K562 (cell line): ENCODE measurements around the gene CPT1B. TPM values are rescaled to one million over a fixed set of nuclear protein-coding genes. Genes with fewer than 3 reads are reported as not detected.

Experiments used
- ARID1B ChIP-seq: fragments of 450-650 bp; IDR thresholded peaks from 2 replicates; pipeline ENCODE4 v1.6.1; 2016; ENCODE audit warnings: antibody characterized with exemption, mild to moderate bottlenecking, inconsistent platforms
- ATF7 ChIP-seq: fragments of 450-650 bp; IDR thresholded peaks from 2 replicates; pipeline ENCODE4 v1.7.1; 2014; ENCODE audit warnings: mild to moderate bottlenecking, moderate library complexity
- BDP1 ChIP-seq: IDR thresholded peaks from 3 replicates; pipeline ENCODE4 v1.6.1; 2011; ENCODE audit not compliant: insufficient read length, insufficient read depth
- CBX1 ChIP-seq: sonication (generic); IDR thresholded peaks from 2 replicates; pipeline ENCODE4 v1.6.1; 2016; ENCODE audit warnings: antibody characterized with exemption, low read depth, mild to moderate bottlenecking
- CREB5 ChIP-seq: fragments of 250-450 bp; sonication (Bioruptor Pico); IDR thresholded peaks from 2 replicates; pipeline ENCODE4 v1.5.0; 2020; ENCODE audit warnings: mild to moderate bottlenecking
- FOXA3 ChIP-seq, 2 experiments: fragments of 450-650 bp in 1 of 2; sonication (generic) in 1 of 2; formaldehyde crosslinking; IDR thresholded peaks in 1 of 2; conservative IDR thresholded peaks in 1 of 2; 2 replicates each; pipeline versions ENCODE4 v1.4.0 to v1.8.0; 2020 to 2022; ENCODE audit warnings: mild to moderate bottlenecking in 2 of 2, missing genetic modification reagents in 1 of 2
- HMBOX1 ChIP-seq: sonication (generic); IDR thresholded peaks from 2 replicates; pipeline ENCODE4 v1.6.1; 2016
- MTA2 ChIP-seq: fragments of 450-650 bp; IDR thresholded peaks from 2 replicates; pipeline ENCODE4 v1.6.1; 2016; ENCODE audit warnings: low read depth
- MYC ChIP-seq, 2 experiments: fragments of 250-450 bp in 1 of 2; sonication (Bioruptor Pico) in 1 of 2; IDR thresholded peaks; 2 replicates each; pipeline versions ENCODE4 v1.5.1 to v1.6.1; 2012 to 2021; ENCODE audit warnings: low read depth in 2 of 2, borderline replicate concordance in 1 of 2, improper control_type of control experiment in 1 of 2, low read length in 1 of 2, mild to moderate bottlenecking in 1 of 2, moderate library complexity in 1 of 2
- NFE2 ChIP-seq: IDR thresholded peaks from 2 replicates; pipeline ENCODE4 v1.6.1; 2014; ENCODE audit warnings: antibody characterized with exemption, low read depth
- NONO ChIP-seq, 2 experiments: fragments of 200-400 bp in 1 of 2; fragments of 450-650 bp in 1 of 2; formaldehyde crosslinking in 1 of 2; IDR thresholded peaks; 2 replicates each; pipeline ENCODE4 v1.6.1; 2017; ENCODE audit warnings: low read depth in 2 of 2, mild to moderate bottlenecking in 2 of 2, moderate library complexity in 2 of 2, low read length in 1 of 2
- NR4A1 ChIP-seq, 2 experiments: fragments of 250-450 bp in 1 of 2; fragments of 450-650 bp in 1 of 2; sonication (Bioruptor Pico) in 1 of 2; IDR thresholded peaks; 2 replicates each; pipeline versions ENCODE4 v1.4.0 to v1.6.1; 2016 to 2020; ENCODE audit warnings: mild to moderate bottlenecking in 2 of 2, missing compliant biosample characterization in 1 of 2, missing genetic modification characterization in 1 of 2, moderate library complexity in 1 of 2
- NRF1 ChIP-seq, 2 experiments: fragments of 450-650 bp; IDR thresholded peaks in 1 of 2; conservative IDR thresholded peaks in 1 of 2; 2 replicates each; pipeline ENCODE4 v1.6.1; 2014; ENCODE audit warnings: mild to moderate bottlenecking in 2 of 2
- PCBP2 ChIP-seq: fragments of 200-400 bp; formaldehyde crosslinking; IDR thresholded peaks from 2 replicates; pipeline ENCODE4 v1.6.1; 2018; ENCODE audit warnings: low read length, low read depth, mild to moderate bottlenecking, moderate library complexity; ENCODE audit not compliant: poor library complexity, severe bottlenecking
- RBFOX2 ChIP-seq: fragments of 200-400 bp; formaldehyde crosslinking; IDR thresholded peaks from 2 replicates; pipeline ENCODE4 v1.6.1; 2017; ENCODE audit warnings: low read depth, mild to moderate bottlenecking, low read length, moderate library complexity
- RBM22 ChIP-seq: fragments of 200-400 bp; formaldehyde crosslinking; IDR thresholded peaks from 2 replicates; pipeline ENCODE4 v1.6.1; 2018; ENCODE audit warnings: low read length, low read depth; ENCODE audit not compliant: poor library complexity, severe bottlenecking
- SIRT6 ChIP-seq: IDR thresholded peaks from one replicate; pipeline ENCODE4 v1.6.1; 2012; ENCODE audit warnings: low read depth, mild to moderate bottlenecking, control low read depth, inconsistent platforms, low read length, moderate library complexity
- SLC30A9 ChIP-seq: fragments of 250-450 bp; sonication (Bioruptor Pico); IDR thresholded peaks from 2 replicates; pipeline ENCODE4 v1.8.0; 2022; ENCODE audit warnings: mild to moderate bottlenecking, moderate library complexity
- SP2 ChIP-seq: IDR thresholded peaks from 2 replicates; pipeline ENCODE4 v1.6.1; 2011; ENCODE audit warnings: mild to moderate bottlenecking, low read depth, low read length, moderate library complexity; ENCODE audit not compliant: poor library complexity, severe bottlenecking; ENCODE audit errors: extremely low read depth
- USF2 ChIP-seq: sonication (generic); formaldehyde crosslinking; IDR thresholded peaks from 2 replicates; pipeline ENCODE4 v1.5.0; 2020; ENCODE audit warnings: missing genetic modification reagents
- WHSC1 ChIP-seq: IDR thresholded peaks from one replicate; pipeline ENCODE4 v1.6.1; 2012; ENCODE audit warnings: low read length, control low read depth, inconsistent platforms
- ZKSCAN3 ChIP-seq: fragments of 250-450 bp; sonication (Bioruptor Pico); IDR thresholded peaks from 2 replicates; pipeline ENCODE4 v1.4.0; 2020
- ZNF197 ChIP-seq: fragments of 200-800 bp; sonication (Bioruptor generic); IDR thresholded peaks from 2 replicates; pipeline ENCODE4 v1.6.1; 2016; ENCODE audit warnings: low read depth, missing genetic modification characterization, missing compliant biosample characterization
- ZNF551 ChIP-seq: fragments of 250-450 bp; sonication (Bioruptor Pico); IDR thresholded peaks from 2 replicates; pipeline ENCODE4 v1.5.0; 2021; ENCODE audit warnings: mild to moderate bottlenecking, moderate library complexity
- ZNF586 ChIP-seq: fragments of 450-650 bp; formaldehyde crosslinking; conservative IDR thresholded peaks from 2 replicates; pipeline ENCODE4 v1.4.0; 2020; ENCODE audit warnings: mild to moderate bottlenecking, moderate library complexity
- ZNF77 ChIP-seq: fragments of 250-450 bp; sonication (Bioruptor Pico); IDR thresholded peaks from 2 replicates; pipeline ENCODE4 v1.5.0; 2020
- polyA plus RNA-seq, 8 experiments: library from polyadenylated mRNA; depleted of rRNA in 4 of 8; stranded (reverse) in 5 of 8; unstranded in 3 of 8; fragments of >200 nt; fragmentation: Nextera tagmentation in 2 of 8; fragmentation: Illumina TruSeq in 1 of 8; extraction: Ambion mirVana in 2 of 8; extraction: Trizol in 1 of 8; gene quantifications; 2 replicates each; pipeline versions ENCODE4 v1.2.1 to v1.2.3, GENCODE V29; 2011 to 2014; ENCODE audit warnings: inconsistent platforms in 1 of 8, missing spikeins in 1 of 8
- total RNA-seq, 7 experiments: library from RNA; depleted of rRNA in 6 of 7; stranded (reverse); fragments of >200 nt in 6 of 7; fragmentation: Illumina TruSeq in 2 of 7; extraction: Trizol in 2 of 7; gene quantifications; 2 replicates each; pipeline versions ENCODE4 v1.2.1 to v1.2.3, GENCODE V29; 2011 to 2021; ENCODE audit warnings: low replicate concordance in 1 of 7

Gene CPT1B
- total and polyA plus RNA-seq, 9 of the 15 experiments (the other 6 are each of a cell fraction or from before 2014, with no cell fraction given) = 0.35 to 6.1 (median 2.6) TPM

DNA sequence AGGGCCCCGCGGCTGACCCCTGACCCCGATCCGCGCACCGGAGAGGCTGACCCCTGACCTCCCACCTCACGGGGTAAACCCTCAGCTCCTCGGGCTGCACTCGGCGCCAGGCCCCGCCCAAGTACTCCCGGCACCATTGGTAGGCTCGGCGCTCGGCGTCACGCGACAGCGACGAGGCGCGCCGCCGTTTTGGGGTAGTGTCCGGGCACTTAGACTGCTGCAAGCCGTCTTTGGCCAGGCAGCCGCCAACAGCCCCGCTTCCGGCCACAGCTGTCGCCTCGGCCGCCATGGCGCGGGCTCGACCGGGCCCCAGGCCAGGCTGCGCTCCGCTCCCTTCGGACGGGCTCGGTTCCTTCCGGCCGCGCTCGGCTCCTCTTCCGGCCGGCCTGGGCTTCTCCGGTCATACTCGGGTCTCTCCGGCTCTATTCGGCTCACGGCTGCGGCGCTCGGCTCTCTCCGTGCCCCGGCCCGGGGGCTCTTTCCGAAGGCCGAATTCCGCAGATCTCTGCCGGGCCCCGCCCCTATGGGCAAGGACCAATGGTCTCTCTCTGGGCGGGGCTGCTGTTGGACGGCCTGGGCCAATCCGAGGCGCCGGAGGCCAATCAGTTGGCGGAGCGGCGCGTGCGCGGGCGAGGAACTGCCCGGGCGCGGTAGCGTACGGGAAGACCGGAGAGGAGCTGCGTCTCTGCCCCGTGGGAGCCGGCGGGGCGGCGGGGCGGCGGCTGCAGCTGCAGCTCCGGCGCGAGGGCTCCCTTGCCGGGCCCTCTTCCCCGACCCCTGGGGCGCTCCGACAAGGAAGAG, 4.5 kb upstream of the CPT1B start, which contains the start of gene CHKB (continued):
- no peak for TF ChIP-seq SIRT6
- no peak for TF ChIP-seq ZNF77 (CRISPR knock-in tag)
- TF ChIP-seq CREB5 (CRISPR knock-in tag) = no peak
- peak; percentile 60; the same call in 1 of the 2 replicates for TF ChIP-seq CBX1
- TF ChIP-seq SLC30A9 (CRISPR knock-in tag) = no peak
- TF ChIP-seq BDP1 = no peak
- no peak for TF ChIP-seq NR4A1 (CRISPR knock-in tag; IDR thresholded peaks at IDR 0.05)
- TF ChIP-seq NR4A1 (tag; IDR thresholded peaks at IDR 0.05) = no peak
- TF ChIP-seq HMBOX1 = no peak
- no peak for TF ChIP-seq SP2
- no peak for TF ChIP-seq ZNF197 (CRISPR knock-in tag)
- TF ChIP-seq MTA2 = no peak
- TF ChIP-seq NRF1 (conservative IDR thresholded peaks at IDR 0.05 in 1 of 2, IDR thresholded peaks at IDR 0.05 in 1 of 2) = peak; percentile 96
- no peak for TF ChIP-seq FOXA3 (CRISPR knock-in tag; conservative IDR thresholded peaks at IDR 0.05 in 1 of 2, IDR thresholded peaks at IDR 0.05 in 1 of 2)
- no peak for TF ChIP-seq ZKSCAN3 (CRISPR knock-in tag)
- no peak for TF ChIP-seq RBM22
- TF ChIP-seq ZNF586 (CRISPR knock-in tag) = no peak
- TF ChIP-seq MYC (IDR thresholded peaks at IDR 0.05; ENCODE audit: low read depth, low read length) = no peak
- no peak for TF ChIP-seq MYC (CRISPR knock-in tag; IDR thresholded peaks at IDR 0.05; ENCODE audit: borderline replicate concordance, low read depth)
- peak; percentile 85 for TF ChIP-seq RBFOX2
- TF ChIP-seq USF2 (CRISPR knock-in tag) = peak; percentile 8; the same call in 1 of the 2 replicates
- TF ChIP-seq NFE2 = no peak
- no peak for TF ChIP-seq ARID1B
- no peak; a peak in 2 of 4 replicates for TF ChIP-seq NONO (IDR thresholded peaks at IDR 0.05; ENCODE audit: low read depth in 2 of 2, low read length in 1 of 2)
- no peak for TF ChIP-seq PCBP2
- TF ChIP-seq ZNF551 (CRISPR knock-in tag) = no peak
- no peak for TF ChIP-seq WHSC1
- TF ChIP-seq ATF7 = peak; percentile 39
